ENCODE data around the gene OR5B2.
"Not testable (repeated sequence)": the region's sequence is repeated elsewhere in the genome, so short reads cannot be mapped to it uniquely, and the experiment has no call there.

OR5B2 gene
- 0 reads per million in 4 donors for total RNA-seq

- no peak for DNase-seq
Observed at GRCh38 chr11:58428021-58428420, at the start of gene OR5B2. Gene OR5B2 (minus strand): TSS chr11:58428121. CDS start chr11:58423261, 4,860 bp downstream.

DNA sequence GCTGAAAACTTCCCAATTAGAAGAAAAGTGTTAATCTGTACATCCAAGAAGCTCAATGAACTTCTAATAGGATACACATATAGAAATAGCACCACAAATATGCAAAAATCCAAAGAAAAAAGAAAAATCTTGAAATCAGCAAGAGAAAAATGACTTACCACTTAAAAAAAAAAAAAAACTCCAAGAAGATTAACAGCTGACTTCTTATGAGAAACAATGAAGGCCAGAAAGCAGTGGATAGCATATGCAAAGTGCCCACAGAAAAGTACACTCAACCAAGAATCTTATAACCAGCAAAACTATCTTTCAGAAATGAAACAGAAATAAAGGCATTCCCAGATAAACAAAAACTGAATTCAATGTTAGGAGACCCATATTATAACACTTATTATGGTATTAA, 44.0 kb upstream of the OR5B2 start:
- DNase-seq, result no peak

- no peak for DNase-seq
Observed at GRCh38 chr11:58466293-58466692, 38.4 kb upstream of the OR5B2 start.

DNA sequence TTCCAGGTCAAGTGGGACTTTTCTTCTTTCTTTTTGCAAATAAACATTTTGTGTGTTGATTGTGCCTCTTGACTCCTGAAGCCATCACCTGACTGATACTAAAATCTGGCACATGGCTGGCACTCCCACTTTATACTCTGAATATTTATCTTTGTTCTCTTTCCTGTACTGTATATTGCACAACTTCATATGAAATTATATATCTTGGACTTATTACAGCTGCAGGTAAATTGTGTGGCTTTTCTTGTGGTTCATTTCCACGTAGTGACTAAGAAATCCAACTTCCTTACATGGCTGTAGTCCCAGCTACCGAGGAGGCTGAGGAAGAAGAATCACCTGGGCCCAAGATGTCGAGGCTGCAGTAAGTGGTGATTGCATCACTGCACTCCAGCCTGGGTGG, 37.8 kb upstream of the OR5B2 start:
- no peak for DNase-seq

- DNase-seq, result no peak
Observed at GRCh38 chr11:58451585-58451984, 23.7 kb upstream of the OR5B2 start.

DNA sequence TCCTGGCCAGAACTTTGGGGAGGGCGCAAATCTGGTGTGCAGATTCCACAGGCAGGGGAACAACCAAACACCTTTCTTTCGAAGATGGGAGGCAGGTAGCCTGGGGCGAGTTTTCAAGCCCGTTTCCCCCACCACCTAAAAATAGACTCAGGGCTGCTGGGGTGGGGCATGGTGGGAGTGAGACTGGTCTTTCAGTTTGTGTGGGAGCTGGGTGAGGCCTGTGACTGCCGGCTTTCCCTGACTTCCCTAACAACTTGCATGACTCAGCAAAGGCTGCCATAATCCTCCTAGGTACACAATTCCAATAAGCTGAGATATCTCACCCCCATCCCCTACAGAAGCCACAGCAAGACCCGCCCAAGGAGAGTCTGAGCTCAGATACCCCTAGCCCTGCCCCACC, 18.4 kb upstream of the OR5B2 start:
- DNase-seq, result no peak

- no peak for DNase-seq
Observed at GRCh38 chr11:58444300-58444699, 16.4 kb upstream of the OR5B2 start.

- DNase-seq, result no peak
Observed at GRCh38 chr11:58442136-58442535, 14.2 kb upstream of the OR5B2 start, which contains the start of gene OR5B12. Gene OR5B12 (minus strand): TSS chr11:58442236. CDS start chr11:58440151, 2,085 bp downstream.

GRCh38 chr11:58438486-58438885, 10.6 kb upstream of the OR5B2 start:
- no peak for DNase-seq

- no peak for DNase-seq
Observed at GRCh38 chr11:58434217-58434616, 6.3 kb upstream of the OR5B2 start.

DNA sequence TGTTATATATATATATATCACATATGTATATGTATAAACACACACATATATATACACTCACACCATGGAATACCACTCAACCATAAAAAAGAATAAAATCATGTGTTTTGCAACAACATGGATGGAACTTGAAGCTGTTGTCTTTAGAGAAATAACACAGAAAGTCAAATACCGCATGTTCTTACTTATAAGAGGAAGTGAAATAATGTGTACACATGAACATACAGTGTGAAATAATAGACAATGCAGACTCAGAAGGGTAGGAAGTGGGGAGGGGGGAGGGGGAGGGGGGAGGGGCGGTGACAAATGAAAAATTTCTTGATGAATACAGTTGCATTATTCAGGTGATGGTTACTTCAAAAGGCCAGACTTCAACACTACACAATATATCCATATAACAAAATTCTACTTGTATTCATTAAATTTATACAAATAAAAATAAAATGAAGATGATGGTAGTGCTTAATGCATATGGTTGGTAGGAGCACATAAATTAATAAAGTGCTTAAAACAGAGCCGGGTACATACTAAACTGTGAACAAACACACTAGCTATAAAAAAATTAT, 5.8 kb upstream of the OR5B2 start:
- no peak for DNase-seq

DNA sequence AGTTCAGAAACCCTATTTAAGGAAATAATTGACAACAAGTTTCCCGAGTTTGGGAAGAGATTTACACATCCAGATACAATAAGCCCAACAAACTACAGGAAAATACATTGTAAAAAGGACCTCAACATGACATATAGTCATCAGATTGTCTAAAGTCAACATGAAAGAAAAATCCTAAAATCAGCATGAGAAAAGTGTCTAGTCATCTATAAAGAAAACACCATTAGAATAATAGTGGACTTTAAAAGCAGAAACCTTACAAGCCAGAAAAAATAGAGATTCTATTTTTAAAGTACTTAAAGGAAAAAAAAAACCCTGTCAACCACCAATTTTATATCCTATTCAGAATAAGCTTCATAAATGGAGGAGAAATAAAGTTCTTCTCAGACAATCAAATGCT, 1.4 kb upstream of the OR5B2 start:
- no peak for DNase-seq

DNA sequence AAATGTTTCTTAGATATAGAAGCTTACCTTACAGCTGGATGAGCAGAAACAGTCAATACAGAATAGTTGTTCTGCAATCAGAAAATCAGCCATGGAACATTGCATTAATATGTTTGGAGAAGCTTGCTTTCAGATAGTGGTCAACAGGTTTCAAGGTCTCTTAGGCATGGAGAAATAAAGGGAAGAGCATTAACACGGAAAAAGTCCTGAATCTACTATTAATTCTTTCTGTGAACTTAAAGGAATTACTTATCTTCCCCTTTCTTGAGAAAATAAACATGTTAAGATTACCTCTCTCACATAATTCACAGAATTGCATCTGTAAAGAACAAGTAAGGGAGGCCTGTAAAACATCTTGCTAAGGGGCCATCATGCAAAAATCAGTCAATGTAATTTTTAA, 21.1 kb downstream of the OR5B2 start, which contains the start of gene OR5B3:
OR5B3 (minus strand) TSS at position 101 of the 400 bp plus-strand sequence. CDS start 3,465 bp downstream, outside the sequence.
- DNase-seq, result no peak

GRCh38 chr11:58399622-58400021, 28.3 kb downstream of the OR5B2 start:
- DNase-seq, result not testable (repeated sequence)

GRCh38 chr11:58395581-58395980, 32.3 kb downstream of the OR5B2 start:
- DNase-seq, result no peak

GRCh38 chr11:58394195-58394594, 33.7 kb downstream of the OR5B2 start:
- DNase-seq, result no peak

- DNase-seq, result no peak
Observed at GRCh38 chr11:58392746-58393145, 35.2 kb downstream of the OR5B2 start.

DNA sequence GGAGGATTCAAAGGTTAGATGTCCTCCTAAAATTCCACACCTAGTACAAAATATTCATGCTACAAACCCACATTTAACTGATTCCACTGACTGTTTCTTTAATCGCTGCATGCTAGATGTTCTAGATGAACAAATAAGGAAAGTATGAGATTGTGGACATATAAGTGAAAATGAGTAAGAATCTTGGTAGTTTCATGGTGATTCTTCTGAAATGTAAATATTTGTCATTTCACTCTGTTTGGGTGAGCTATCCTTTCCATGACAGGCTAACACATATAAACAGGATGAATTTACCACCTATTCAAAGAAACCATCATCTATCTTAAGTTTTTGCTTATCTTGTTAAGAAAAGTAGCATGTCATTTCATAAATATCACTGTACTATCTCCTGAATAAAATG, 36.0 kb downstream of the OR5B2 start:
- DNase-seq, result no peak

- no peak for DNase-seq
Observed at GRCh38 chr11:58390551-58391063, 37.3 kb downstream of the OR5B2 start.

Data from T-helper 1 cell (primary cell).